Activated CD4-positive, alpha-beta T cell treated with anti-CD3 and anti-CD28 coated beads for 1 hour (primary cell): ENCODE data around the gene MYO1C.
"Not testable (repeated sequence)": the region's sequence is repeated elsewhere in the genome, so short reads cannot be mapped to it uniquely, and the experiment has no call there.

Experiments
- DNase-seq: peaks from one replicate; pipeline ENCODE4 v3.0.0-alpha.2; 2020

The MYO1C gene

GRCh38 chr17:1420163-1420562 is 72.3 kb downstream of the MYO1C start:
- DNase-seq, result no peak

- not testable (repeated sequence) for DNase-seq
These were observed 74.0 kb downstream of the MYO1C start for GRCh38 chr17:1418476-1418875.

DNA sequence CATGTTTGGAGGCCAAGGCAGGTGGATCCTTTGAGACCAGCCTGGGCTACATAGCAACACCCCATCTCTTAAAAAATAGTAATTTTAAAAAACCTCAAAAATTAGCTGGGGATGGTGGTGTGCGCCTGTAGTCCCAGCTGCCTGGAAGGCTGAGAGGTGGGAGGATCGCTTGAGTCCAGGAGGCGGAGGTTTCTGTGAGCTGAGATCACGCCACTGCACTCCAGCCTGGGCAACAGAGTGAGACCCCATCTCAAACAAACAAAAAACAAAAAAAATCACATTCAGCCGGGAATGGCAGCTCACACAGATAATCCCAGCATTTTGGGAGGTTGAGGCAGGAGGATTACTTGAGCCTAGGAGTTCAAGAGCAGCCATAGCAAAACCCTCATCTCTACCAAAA is 76.1 kb downstream of the MYO1C start:
- DNase-seq, result no peak

DNA sequence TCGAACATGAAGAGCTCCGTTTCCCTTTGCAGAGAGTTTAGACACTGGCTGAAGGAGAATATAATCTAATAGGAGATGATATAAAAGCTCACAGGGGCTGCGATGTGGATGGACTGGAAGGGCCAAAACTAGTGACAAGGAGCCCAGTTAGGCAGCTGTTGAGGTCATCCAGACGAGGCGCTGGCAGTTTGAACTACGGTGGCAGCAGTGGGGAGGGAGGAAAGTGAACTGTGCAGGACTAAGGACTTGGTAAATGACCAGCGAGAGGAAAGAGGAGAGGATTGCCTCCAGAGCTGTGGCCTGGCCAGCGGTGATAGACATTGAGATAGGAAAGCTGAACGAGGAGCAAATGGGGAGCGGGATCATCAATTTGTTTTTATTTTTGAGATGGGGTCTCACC is 77.9 kb downstream of the MYO1C start:
- DNase-seq, result no peak
